DMS53 treated with DMSO at 0.1 percent for 48 hours (cell line): ENCODE measurements around the gene RASAL2.
"Not testable (repeated sequence)": the region's sequence is repeated elsewhere in the genome, so short reads cannot be mapped to it uniquely, and the experiment has no call there.

Experiments used
- DNase-seq: peaks from one replicate; lab custom pipeline; 2025; ENCODE audit not compliant: unreplicated experiment; lab: John Stamatoyannopoulos, UW

RASAL2 gene

DNA sequence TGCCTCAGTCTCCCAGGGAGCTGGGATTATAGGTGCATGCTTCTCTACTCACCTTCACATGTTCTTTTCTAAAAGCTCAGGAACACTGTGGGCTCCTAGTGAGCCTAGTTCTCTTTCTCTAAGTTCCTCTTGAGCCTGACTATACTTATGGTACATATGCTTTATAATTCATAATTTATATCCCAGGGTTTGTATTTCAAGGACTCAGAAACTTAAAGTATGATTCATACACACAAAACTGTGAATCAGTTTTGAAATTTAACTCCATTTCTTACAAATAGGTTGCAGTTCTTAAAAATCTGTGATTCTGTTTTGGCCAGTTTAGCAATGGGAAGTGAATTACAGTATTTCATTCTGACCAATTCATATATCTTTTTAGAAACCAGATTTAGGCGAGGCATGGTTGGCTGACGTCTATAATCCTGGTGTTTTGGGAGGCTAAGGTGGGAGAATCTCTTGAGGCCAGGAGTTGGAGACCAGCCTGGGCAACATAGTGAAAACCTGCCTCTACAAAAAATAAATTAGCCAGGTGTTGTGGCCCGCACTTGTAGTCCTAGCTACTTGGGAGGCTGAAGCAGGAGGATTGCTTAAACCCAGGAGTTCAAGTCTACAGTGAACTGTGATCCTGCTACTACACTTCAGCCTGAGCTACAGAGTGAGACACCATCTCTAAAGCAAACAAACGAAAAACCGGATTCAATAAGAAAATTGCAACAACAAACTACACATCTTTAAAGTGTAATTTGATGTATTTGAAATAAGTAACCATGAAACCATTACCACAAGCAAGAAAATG lies 15.6 kb downstream of the RASAL2 start:
- no peak for DNase-seq

GRCh38 chr1:178115260-178115659 lies 21.4 kb downstream of the RASAL2 start:
- DNase-seq = no peak

DNA sequence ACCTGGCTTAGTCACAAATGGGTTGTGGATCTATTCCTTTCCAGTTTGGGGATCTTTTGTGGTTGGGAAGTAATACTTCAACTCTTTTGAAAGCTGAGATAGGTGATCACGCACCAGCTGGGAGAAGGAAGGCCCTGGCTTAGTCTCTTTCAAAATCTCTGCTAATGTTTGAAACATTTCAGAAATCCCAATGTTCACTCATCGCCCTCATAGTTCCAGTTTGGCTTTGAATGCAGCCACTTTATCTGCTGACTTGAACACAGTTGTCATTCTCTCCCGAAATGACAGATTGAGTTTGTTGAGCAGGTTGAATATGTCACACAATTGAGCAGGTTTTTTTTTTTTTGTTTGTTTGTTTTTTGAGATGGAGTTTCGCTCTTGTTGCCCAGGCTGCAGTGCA lies 24.6 kb downstream of the RASAL2 start:
- no peak for DNase-seq

DNA sequence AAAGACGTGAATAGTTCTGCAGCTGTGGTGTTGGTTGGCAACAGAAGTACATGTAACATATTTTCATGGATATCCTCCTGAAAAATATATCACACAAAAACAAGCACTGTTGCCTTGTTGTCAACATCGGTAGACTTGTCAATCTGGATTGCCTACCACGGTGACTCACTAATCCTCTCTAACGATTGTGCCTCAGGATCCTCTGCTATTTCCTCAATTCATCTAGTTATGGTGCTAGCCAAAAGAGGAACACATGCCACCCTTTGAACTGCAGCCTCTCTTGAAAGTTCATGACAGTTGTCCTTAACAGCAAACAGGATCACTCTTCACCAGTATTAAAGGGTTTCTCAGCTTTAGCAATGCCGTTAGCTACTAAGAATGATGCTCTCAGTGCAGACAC lies 25.7 kb downstream of the RASAL2 start:
- DNase-seq = peak; percentile 2

GRCh38 chr1:178120088-178120487 lies 26.2 kb downstream of the RASAL2 start:
- no peak for DNase-seq

DNA sequence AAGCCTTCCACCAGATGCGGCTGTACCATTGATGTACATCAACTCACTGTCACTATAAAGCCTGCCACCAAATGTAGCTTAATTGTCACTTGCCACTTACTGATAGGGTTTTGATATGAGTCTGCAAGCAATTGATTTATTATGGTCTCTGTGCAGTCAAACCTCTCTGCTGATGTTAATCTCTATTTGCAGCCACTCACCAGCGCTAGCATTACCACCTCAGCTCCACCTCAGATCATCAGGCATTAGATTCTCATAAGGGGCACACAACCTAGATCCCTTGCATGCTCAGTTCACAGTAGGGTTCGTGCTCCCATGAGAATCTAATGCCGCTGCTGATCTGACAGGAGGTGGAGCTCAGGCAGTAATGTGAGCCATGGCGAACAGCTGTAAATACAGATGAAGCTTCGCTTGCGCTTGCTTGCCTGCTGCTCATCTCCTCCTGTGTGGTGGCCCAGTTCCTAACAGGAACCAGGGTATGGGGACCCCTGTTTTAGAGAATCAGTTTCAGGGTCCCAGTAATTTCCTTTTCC lies 26.7 kb downstream of the RASAL2 start:
- DNase-seq = not testable (repeated sequence)

DNA sequence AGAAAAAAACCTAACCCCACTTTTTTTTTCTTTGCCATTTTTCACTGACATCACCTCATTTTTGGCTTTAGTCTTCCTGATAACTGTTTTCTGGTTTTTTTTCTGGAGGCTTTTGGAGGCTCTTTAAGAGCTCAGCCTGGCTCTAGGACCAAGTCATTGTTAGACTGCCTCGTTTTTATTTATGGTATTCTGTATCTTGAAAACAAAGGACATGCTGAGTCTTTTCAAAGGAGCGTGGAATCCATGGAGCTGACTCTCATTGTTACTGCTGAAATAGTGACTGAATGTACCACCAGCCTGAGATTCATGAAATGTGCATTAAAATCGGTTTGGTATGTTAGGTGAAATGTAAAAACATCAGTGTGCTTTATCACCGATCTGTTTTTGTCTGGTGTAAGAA lies 28.0 kb downstream of the RASAL2 start:
- DNase-seq = no peak

DNA sequence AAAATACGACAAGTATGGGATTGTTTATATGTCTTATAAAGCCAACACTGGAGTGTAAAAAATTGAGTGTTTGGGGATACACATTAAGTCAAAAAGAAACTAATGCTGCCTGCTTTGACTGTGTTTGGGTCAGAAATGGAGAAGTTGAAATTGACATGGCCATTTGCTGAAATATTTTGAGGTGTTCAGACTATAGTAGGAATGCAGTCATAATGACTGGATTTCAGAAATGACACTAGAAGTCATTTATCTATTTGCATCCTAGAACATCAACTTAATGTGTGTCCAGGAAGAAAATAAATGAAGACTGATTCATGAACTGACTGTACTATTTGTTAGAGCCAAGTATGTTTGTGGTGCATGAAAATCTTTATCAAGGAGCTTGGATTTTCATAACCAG lies 28.4 kb downstream of the RASAL2 start:
- DNase-seq = no peak

DNA sequence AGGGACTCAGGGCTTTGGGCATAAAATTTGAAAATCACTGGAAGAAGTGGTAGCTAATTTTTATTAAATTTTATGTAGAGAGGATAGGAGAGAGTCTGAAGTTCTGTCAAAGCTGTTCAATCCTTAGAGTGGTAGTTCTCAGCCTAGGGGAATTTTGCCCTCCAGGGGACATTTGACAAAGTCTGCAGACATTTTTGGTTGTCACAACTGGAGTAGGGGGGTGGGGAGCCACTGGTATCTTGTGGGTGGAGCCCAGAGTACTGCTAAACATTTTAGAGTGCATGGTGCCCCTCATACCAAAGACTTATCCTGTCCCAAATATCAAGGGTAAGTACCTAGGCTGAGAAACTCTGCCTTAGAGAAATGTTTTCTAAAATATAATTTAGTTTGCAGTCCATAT lies 30.2 kb downstream of the RASAL2 start:
- DNase-seq = no peak

- DNase-seq = no peak
Observed at GRCh38 chr1:178126261-178126660, 32.4 kb downstream of the RASAL2 start.

DNA sequence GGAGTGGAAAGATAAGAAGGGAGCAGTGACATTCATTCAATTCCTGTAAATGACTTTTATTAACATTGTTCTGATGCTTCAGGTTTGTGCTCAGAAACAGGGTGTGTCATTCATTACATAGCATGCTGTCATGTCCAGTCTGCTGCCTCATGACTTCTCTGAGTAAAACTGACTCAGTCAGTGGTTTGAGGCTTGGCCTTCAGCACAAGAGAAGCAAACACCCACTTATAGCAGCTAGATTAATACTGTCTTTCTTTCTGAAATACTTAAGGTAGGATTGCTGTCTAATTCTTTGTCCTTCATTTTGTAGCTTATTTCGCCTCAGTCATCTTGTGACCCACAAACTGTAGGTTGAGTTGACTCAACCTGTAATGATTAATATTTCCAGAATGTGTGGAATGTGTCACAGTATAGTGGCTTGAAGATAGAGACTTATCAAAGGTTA lies 32.9 kb downstream of the RASAL2 start:
- DNase-seq = no peak

DNA sequence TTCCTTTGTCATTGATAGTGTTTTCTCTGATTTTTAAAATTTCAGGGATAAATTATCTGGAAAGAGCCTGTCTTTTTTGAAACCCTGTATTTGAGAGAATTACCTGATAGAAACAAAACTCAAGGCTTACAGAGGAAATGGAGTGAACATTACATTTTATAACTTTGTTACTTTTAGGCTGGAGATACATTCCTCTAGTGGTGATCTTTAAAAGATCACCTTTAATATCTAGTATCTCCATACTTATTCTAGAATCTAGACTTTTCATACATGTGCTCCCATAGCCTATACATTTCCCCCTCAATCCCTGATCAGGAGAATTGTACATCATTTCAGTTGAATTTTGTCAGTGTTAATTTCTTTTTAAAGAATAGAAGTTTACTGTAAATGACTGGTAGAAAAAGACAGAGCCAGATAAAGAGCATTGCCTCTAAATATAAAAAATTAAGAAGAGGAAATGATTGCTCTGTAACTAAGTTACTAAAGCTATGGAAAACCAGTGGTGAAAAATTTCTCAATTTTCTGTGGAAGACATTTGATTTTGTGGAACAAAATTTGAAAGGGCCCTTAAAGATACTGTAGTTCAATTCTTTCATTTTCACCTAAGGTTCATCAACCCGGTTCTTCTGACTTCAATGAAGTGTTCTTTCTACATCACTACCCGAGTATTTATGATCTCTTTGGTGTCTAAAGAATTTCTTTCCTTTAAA lies 33.7 kb downstream of the RASAL2 start:
- DNase-seq = no peak

DNA sequence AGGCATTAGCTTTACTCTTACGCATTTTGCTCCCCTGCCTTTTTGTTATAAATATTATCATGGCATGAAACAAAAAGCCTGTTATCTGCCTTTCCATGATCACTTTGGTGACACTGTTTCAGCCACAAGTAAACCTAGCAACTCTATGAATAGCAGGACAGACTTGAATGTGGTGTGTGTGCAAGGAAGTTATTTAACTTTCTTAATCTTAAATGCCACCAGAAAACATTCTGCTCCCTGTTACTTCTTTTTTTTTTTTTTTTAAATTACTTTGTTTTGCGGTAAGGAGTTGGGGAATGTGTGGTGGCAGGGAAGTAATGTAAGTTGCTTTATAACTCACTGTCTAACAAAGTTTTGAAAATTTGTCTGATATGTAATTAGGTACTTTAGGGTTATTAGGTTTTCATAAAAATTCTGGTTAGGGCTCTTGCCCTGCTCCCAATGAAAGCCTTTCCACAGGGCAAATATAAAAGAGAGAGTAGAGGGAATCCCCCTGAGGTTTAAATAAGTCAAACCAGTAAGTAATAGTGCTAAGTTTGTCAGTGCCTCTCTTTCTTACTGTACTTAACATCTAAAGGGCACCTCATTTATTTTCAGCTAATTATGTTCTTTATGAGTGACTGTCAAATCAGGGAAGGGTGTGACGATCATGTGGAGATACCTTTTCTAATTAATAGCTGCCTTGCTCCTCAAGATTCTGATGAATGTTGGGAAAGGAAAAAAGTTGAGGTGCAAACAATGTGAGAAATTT lies 39.5 kb downstream of the RASAL2 start:
- DNase-seq = no peak

GRCh38 chr1:178134061-178134460 lies 40.2 kb downstream of the RASAL2 start:
- DNase-seq = no peak

DNA sequence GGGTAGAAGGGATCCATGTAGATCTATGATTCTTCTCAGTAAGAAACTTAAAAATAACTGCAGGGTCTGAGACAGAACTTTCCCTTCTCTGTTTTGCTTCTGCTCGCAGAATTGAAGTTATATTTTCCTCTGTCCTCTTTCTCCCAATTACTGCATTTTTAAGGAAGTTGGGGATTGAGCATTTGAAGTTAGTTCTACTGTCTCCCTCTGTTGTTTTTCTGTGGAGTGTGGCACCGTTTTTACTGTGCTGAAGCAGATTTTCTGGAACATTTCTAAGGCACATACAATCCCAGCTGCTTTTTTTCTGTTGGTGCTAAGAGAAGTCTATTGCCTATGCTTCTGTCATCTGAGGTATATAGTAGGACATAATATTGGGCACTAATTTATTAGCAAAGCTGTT lies 43.3 kb downstream of the RASAL2 start:
- no peak for DNase-seq

GRCh38 chr1:178142806-178143205 lies 48.9 kb downstream of the RASAL2 start:
- no peak for DNase-seq

- no peak for DNase-seq
Observed at GRCh38 chr1:178143730-178144690, 50.1 kb downstream of the RASAL2 start.

- no peak for DNase-seq
Observed at GRCh38 chr1:178145605-178146004, 51.7 kb downstream of the RASAL2 start.

GRCh38 chr1:178146436-178146835 lies 52.5 kb downstream of the RASAL2 start:
- no peak for DNase-seq

- no peak for DNase-seq
Observed at GRCh38 chr1:178150610-178151009, 56.7 kb downstream of the RASAL2 start.
